GM12872 (cell line): ENCODE results near the gene MCFD2.

Source experiments
- CTCF ChIP-seq: IDR thresholded peaks from 3 replicates; pipeline ENCODE4 v1.5.1; 2011; ENCODE audit warnings: low read depth, mild to moderate bottlenecking, low read length, moderate library complexity; ENCODE audit not compliant: insufficient read depth

Gene MCFD2

DNA sequence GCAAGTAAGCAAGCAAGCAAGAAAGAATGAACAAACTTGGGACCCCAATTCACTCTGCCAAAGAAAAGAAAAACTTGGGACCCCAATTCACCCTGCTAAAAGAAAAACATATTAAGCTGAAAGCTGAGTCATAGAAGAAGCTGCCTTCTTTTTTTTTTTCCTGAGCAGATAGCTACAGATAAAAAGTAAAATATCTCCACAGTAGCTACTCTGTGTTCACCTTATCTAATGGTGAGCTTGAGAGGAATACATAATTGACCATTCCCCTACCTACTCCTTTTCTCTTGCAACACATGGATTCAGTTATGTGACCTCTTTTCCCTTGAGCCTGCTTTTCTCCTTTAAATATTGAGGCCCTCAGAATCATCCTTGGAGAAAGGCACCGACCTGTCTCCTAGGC is 63.0 kb downstream of the MCFD2 start:
- TF ChIP-seq CTCF, result no peak

GRCh38 chr2:46852124-46852523 is 63.5 kb downstream of the MCFD2 start:
- no peak for TF ChIP-seq CTCF
